HepG2 (cell line): ENCODE results near the gene DDR2. TPM values are rescaled to one million over a fixed set of nuclear protein-coding genes. Genes with fewer than 3 reads are reported as not detected.

Source experiments
- ATAC-seq: fragments of 200-7000 bp; cut with Tn5 transposase; 3 replicates; pipeline ENCODE4 v1.9.1; 2020; ENCODE audit warnings: mild to moderate bottlenecking, moderate library complexity
- BruUV-seq: library from RNA; stranded (reverse); fragments of 400-500 nt; replicated peaks from 2 replicates; lab custom pipeline; 2021; lab: Mats Ljungman, UMichigan
- CTCF ChIA-PET: fragments of 300-600 bp; formaldehyde crosslinking; extraction: SDS; loops from one replicate; lab custom pipeline; 2021; ENCODE audit warnings: low total read pairs, inconsistent platforms, low intra/inter-chr PET ratio; lab: Yijun Ruan, JAX
- POLR2A ChIA-PET: fragments of 350-600 bp; sonication (Branson Sonifier 250); formaldehyde crosslinking; loops from one replicate; lab custom pipeline; 2020; ENCODE audit warnings: antibody characterized with exemption, inconsistent platforms; lab: Yijun Ruan, JAX
- DNase-seq: peaks from one replicate; pipeline ENCODE4 v3.0.0-alpha.2; 2015; ENCODE audit warnings: low spot score
- FAIRE-seq: peaks from 3 replicates; lab custom pipeline; 2011; peaks lifted over from hg19 to GRCh38; lab: Jason Lieb, UNC
- H2AFZ ChIP-seq: one replicate; pipeline ENCODE4 v1.6.1; 2011; ENCODE audit warnings: low read length, inconsistent platforms
- H3K27ac ChIP-seq: fragments of 300-600 bp; 3 replicates; pipeline ENCODE4 v1.8.0; 2011; ENCODE audit warnings: mixed run types, mild to moderate bottlenecking, mixed read lengths, low read length, inconsistent platforms; ENCODE audit not compliant: insufficient read depth; ENCODE audit errors: extremely low read length
- H3K27me3 ChIP-seq, 2 experiments: fragments of 200-600 bp in 1 of 2; 2 replicates in 1 of 2; 3 replicates in 1 of 2; pipeline versions ENCODE4 v1.6.0 to v1.8.0; 2011; ENCODE audit warnings: low read length in 2 of 2, mild to moderate bottlenecking in 2 of 2, moderate library complexity in 2 of 2, inconsistent platforms in 1 of 2; ENCODE audit not compliant: insufficient read depth in 2 of 2, control insufficient read depth in 1 of 2
- H3K36me3 ChIP-seq, 2 experiments: fragments of 200-600 bp in 1 of 2; replicated peaks in 1 of 2; 2 replicates in 1 of 2; 3 replicates in 1 of 2; pipeline versions ENCODE4 v1.5.1 to v1.8.0; 2011; ENCODE audit warnings: low read length in 2 of 2, inconsistent platforms in 1 of 2; ENCODE audit not compliant: insufficient read depth in 2 of 2, control insufficient read depth in 1 of 2
- H3K4me1 ChIP-seq: 2 replicates; pipeline ENCODE4 v1.5.1; 2012; ENCODE audit warnings: low read length, inconsistent platforms; ENCODE audit not compliant: insufficient read depth
- H3K4me2 ChIP-seq: 2 replicates; pipeline ENCODE4 v1.6.0; 2011; ENCODE audit warnings: low read depth, low read length, inconsistent platforms
- H3K4me3 ChIP-seq, 3 experiments: fragments of 200-600 bp in 1 of 3; sonication (generic), shearing (Covaris generic) in 1 of 3; replicated peaks in 1 of 3; 2 replicates each; pipeline ENCODE4 v1.5.1; 2011 to 2016; ENCODE audit warnings: low read length in 3 of 3, inconsistent platforms in 2 of 3, low read depth in 2 of 3, mild to moderate bottlenecking in 2 of 3, control low read depth in 1 of 3, mixed read lengths in 1 of 3; ENCODE audit not compliant: insufficient read depth in 1 of 3
- H3K79me2 ChIP-seq: one replicate; pipeline ENCODE4 v1.6.1; 2011; ENCODE audit warnings: low read length, inconsistent platforms; ENCODE audit not compliant: insufficient read depth
- H3K9ac ChIP-seq: 2 replicates; pipeline ENCODE4 v1.6.0; 2011; ENCODE audit warnings: mild to moderate bottlenecking, low read depth, low read length, inconsistent platforms; ENCODE audit not compliant: insufficient read depth
- H3K9me3 ChIP-seq: 2 replicates; pipeline ENCODE4 v1.5.1; 2012; ENCODE audit warnings: mild to moderate bottlenecking, low read length
- H4K20me1 ChIP-seq: 2 replicates; pipeline ENCODE4 v1.6.0; 2011; ENCODE audit warnings: inconsistent platforms, mild to moderate bottlenecking, low read length, moderate library complexity; ENCODE audit not compliant: insufficient read depth
- ARHGAP35 ChIP-seq: sonication (generic); formaldehyde crosslinking; IDR thresholded peaks from 2 replicates; pipeline ENCODE4 v1.9.0; 2022; ENCODE audit warnings: mild to moderate bottlenecking, inconsistent platforms, moderate library complexity, missing genetic modification reagents, borderline replicate concordance
- MXD4 ChIP-seq: IDR thresholded peaks from 2 replicates; pipeline ENCODE4 v1.6.1; 2016; ENCODE audit warnings: mild to moderate bottlenecking, missing biosample characterization, missing genetic modification reagents
- MZF1 ChIP-seq: sonication (generic); formaldehyde crosslinking; IDR thresholded peaks from 2 replicates; pipeline ENCODE4 v1.8.1; 2023; ENCODE audit warnings: mild to moderate bottlenecking, missing genetic modification reagents, borderline replicate concordance
- SOX13 ChIP-seq, 3 experiments: fragments of 450-650 bp in 1 of 3; sonication (generic) in 1 of 3; formaldehyde crosslinking in 1 of 3; IDR thresholded peaks in 2 of 3; conservative IDR thresholded peaks in 1 of 3; 2 replicates each; pipeline versions ENCODE4 v1.5.0 to v1.6.1; 2016 to 2020; ENCODE audit warnings: antibody characterized with exemption in 1 of 3, mild to moderate bottlenecking in 1 of 3, missing compliant biosample characterization in 1 of 3, missing genetic modification reagents in 1 of 3, moderate library complexity in 1 of 3
- ZMYM2 ChIP-seq: sonication (generic); formaldehyde crosslinking; IDR thresholded peaks from 2 replicates; pipeline ENCODE4 v1.8.0; 2022; ENCODE audit warnings: mild to moderate bottlenecking, missing genetic modification reagents
- ZNF20 ChIP-seq: sonication (generic); formaldehyde crosslinking; IDR thresholded peaks from 2 replicates; pipeline ENCODE4 v1.4.0; 2020; ENCODE audit warnings: mild to moderate bottlenecking, moderate library complexity, missing genetic modification reagents
- WGBS: methylation state at CpG from one replicate; pipeline ENCODE4 v1.1.6; 2017; ENCODE audit warnings: low lambda C conversion rate; 5-methylcytosine and 5-hydroxymethylcytosine counted together
- in situ Hi-C: cut with HindIII; loops from 2 replicates; pipeline ENCODE4 v1.10.0; 2017; ENCODE audit warnings: low pct_unique_long_range_greater_than_20kb; ENCODE audit not compliant: extremely low pct_ligation_motif_present
- intact Hi-C: fragments of 100-400 bp; cut with micrococcal nuclease; formaldehyde crosslinking; loops from one replicate; pipeline ENCODE4 v1.10.0; 2022; ENCODE audit not compliant: unreplicated experiment
- polyA plus RNA-seq, 8 experiments: library from polyadenylated mRNA; depleted of rRNA in 3 of 8; stranded (reverse) in 7 of 8; unstranded in 1 of 8; fragments of >200 nt; fragmentation: Illumina TruSeq in 4 of 8; extraction: Trizol in 4 of 8; gene quantifications; 2 replicates each; pipeline versions ENCODE4 v1.2.1 to v1.2.3, GENCODE V29; 2011 to 2016; ENCODE audit warnings: low read depth in 4 of 8, missing spikeins in 1 of 8, mixed read lengths in 1 of 8; ENCODE audit not compliant: insufficient read depth in 1 of 8
- total RNA-seq, 5 experiments: library from RNA; depleted of rRNA; stranded (reverse); fragments of >200 nt; fragmentation: Illumina TruSeq; extraction: Trizol; gene quantifications; 2 replicates each; pipeline ENCODE4 v1.2.3, GENCODE V29; 2016; ENCODE audit warnings: low read depth in 1 of 5
- TF ChIP-seq, protein P1 (sequence below): sonication (generic); formaldehyde crosslinking; IDR thresholded peaks from 2 replicates; pipeline ENCODE4 v1.5.0; 2020; ENCODE audit warnings: mild to moderate bottlenecking, missing genetic modification reagents, borderline replicate concordance

Gene DDR2
- total and polyA plus RNA-seq, 2 of the 13 experiments (the other 11 are each of a cell fraction or from before 2014, with no cell fraction given): 0.36 to 0.38 TPM

DNA sequence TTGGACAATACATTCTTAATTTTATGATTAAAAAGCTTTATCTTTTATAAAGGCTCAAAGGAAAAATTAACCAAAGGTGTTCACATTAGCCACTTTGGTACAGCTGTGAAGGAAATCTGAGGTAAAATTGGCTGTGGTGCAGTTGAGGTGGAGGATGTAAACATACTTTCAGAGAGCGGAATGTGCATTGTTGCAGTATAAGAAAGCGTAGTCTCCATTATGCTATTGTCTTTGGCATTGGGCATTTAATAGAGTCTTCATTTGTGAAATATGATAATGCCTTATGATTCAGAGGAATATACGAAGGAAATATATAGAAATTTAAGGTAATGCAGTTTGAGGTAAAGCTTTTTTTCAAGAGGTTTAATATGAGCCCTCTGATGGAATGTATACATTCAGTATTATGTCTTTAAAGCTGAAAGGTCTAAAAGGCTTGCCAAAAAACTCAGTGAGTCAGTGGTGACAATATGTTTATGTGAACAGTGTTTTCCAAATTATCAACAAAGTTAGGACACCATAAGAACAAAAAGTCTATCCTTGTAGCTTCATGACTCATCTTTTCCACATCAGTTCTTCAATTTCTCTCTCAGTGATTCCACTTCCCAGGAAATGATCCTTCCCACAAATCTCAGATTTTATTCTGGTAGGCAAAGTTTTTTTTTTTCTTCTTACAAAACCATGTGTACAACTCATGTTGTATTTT lies 26.9 kb upstream of the DDR2 start:
- in situ Hi-C loops (no loop called here), intact Hi-C loops (no loop called here)
- no peak overlapping the region for H3K4me2 ChIP-seq
- TF ChIP-seq MZF1 (no peak), ZMYM2 (no peak), MXD4 (CRISPR knock-in tag) (no peak), ARHGAP35 (CRISPR knock-in tag) (no peak), SOX13 (IDR thresholded peaks at IDR 0.05) (no peak), SOX13 (CRISPR knock-in tag; conservative IDR thresholded peaks at IDR 0.05 in 1 of 2, IDR thresholded peaks at IDR 0.05 in 1 of 2) (no peak), ZNF20 (no peak)
- TF ChIP-seq, protein P1, sequence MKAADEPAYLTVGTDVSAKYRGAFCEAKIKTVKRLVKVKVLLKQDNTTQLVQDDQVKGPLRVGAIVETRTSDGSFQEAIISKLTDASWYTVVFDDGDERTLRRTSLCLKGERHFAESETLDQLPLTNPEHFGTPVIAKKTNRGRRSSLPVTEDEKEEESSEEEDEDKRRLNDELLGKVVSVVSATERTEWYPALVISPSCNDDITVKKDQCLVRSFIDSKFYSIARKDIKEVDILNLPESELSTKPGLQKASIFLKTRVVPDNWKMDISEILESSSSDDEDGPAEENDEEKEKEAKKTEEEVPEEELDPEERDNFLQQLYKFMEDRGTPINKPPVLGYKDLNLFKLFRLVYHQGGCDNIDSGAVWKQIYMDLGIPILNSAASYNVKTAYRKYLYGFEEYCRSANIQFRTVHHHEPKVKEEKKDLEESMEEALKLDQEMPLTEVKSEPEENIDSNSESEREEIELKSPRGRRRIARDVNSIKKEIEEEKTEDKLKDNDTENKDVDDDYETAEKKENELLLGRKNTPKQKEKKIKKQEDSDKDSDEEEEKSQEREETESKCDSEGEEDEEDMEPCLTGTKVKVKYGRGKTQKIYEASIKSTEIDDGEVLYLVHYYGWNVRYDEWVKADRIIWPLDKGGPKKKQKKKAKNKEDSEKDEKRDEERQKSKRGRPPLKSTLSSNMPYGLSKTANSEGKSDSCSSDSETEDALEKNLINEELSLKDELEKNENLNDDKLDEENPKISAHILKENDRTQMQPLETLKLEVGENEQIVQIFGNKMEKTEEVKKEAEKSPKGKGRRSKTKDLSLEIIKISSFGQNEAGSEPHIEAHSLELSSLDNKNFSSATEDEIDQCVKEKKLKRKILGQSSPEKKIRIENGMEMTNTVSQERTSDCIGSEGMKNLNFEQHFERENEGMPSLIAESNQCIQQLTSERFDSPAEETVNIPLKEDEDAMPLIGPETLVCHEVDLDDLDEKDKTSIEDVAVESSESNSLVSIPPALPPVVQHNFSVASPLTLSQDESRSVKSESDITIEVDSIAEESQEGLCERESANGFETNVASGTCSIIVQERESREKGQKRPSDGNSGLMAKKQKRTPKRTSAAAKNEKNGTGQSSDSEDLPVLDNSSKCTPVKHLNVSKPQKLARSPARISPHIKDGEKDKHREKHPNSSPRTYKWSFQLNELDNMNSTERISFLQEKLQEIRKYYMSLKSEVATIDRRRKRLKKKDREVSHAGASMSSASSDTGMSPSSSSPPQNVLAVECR (CRISPR knock-in tag): no peak
- DNase-seq (no peak), FAIRE-seq (no peak), ATAC-seq (no peak)
- H4K20me1 ChIP-seq: no peaks in the 10 kb centered on the region
- H3K9ac ChIP-seq: no peak overlapping the region
- no peak overlapping the region for H2AFZ ChIP-seq
- 95% methylated on average over 3 of the region's 3 CpGs for WGBS
- no peak overlapping the region for H3K4me3 ChIP-seq
- H3K27ac ChIP-seq: no peak overlapping the region
- no peaks in the 10 kb centered on the region for H3K27me3 ChIP-seq
- no peaks in the 10 kb centered on the region for H3K9me3 ChIP-seq
- peaks cover 0 to 13% of the 10 kb centered on the region in 2 experiments; a peak in 2 of 5 replicates for H3K36me3 ChIP-seq
- H3K4me1 ChIP-seq: no peaks in the 10 kb centered on the region
- CTCF ChIA-PET: no interaction called here
- POLR2A ChIA-PET: no interaction called here
- BruUV-seq: no TSS peak
- no peaks in the 10 kb centered on the region for H3K79me2 ChIP-seq
